GM18870 (cell line): Measurements from ENCODE around the gene SP1.
A peak's percentile ranks its signal among the peaks of the same experiment; 100 is the strongest.
"Not testable (repeated sequence)": the region's sequence is repeated elsewhere in the genome, so short reads cannot be mapped to it uniquely, and the experiment has no call there.

ENCODE experiments used
- ATAC-seq: cut with Tn5 transposase; IDR thresholded peaks from one replicate; pipeline ENCODE4 v1.9.1; 2021; ENCODE audit warnings: moderate library complexity; ENCODE audit not compliant: unreplicated experiment

SP1 gene

DNA sequence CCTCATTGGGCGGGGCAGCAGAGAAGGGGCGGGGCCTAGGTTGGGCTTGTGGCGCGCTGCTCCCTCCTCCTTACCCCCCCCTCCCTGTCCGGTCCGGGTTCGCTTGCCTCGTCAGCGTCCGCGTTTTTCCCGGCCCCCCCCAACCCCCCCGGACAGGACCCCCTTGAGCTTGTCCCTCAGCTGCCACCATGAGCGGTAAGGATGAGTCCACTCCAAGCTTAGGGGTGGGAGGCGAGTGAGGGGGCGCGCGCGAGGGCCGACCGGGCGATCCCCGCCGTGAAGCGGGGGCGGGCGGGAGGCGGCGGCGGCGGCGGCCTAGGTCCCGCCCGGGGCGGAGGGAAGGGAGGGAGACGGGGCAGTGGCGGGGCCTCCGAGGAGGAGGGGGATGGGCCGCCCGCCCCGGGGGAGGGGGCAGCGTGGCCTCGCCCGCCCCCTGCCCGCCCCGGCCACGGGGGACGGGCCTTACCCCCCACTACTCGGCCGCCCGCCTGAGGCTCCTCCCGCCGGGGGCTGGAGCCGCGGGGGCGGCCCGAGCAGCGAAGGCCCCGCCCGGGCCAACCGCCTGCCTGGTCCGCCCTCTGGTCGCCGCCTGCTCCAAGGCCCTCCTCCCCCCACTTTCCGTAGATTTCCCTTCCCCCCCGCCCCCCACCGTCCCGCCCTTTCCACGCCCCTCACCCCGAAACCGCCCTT, at the start of gene SP1:
SP1 (plus strand) TSS at position 73 of the 690 bp plus-strand sequence; CDS start at position 189, 116 bp downstream.
- no peak for ATAC-seq

DNA sequence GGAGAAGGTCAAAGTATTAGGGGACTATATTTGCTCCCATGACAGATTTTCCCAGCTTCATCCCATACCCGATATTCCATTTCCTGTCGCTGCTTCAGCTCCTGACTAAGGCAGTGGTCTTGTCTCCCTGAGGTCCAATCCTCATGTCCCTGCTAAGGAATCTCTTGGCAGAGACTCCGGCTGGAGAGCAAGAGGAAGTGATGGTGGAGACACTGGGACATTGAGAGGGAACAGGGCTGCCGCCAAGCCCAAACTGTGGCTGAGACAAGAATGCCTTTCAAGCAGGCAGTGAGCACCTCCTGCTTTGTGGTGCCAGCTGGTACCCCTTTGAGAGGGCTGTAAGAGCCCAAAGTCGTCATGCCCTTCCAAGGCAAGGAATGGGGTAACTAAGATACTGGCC, 49.3 kb upstream of the SP1 start:
- no peak for ATAC-seq

DNA sequence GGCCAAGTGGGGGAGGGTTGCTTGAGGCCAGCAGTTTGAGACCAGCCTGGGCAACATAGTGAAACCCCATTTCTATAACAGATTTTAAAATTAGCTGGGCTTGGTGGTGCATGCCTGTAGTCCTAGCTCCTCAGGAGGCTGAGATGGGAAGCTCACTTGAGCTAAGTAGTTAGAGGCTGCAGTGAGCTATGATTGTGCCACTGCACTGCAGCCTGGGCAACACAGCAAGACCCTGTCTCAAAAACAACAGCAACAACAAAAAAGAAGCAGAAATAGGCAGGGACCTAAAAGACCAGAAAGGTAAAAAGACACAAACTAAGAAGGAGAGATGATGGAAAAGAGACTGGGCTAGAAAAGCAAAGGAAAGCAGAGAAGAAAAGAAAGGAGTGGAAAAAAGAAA, 47.6 kb upstream of the SP1 start:
- not testable (repeated sequence) for ATAC-seq

DNA sequence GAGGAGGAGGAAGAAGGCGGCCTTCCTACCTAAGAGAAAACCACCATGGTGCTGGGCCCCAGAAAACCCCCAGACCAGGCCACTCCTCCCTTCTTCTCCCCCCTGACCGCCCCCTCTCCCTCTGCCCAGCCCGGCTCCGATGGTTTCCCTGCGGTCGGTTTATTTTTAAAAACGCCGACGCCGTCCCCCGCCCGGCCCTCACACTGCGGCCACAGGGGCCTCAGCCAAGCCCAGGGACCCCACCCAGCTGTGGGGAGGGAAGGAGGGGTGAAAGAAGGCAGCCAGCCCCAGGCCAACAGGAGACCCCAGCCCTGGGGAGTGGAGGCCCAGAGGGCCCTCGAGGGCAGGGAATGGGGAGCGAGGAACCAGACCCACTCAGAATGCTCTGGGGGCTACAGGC, 47.2 kb upstream of the SP1 start:
- ATAC-seq, result no peak

DNA sequence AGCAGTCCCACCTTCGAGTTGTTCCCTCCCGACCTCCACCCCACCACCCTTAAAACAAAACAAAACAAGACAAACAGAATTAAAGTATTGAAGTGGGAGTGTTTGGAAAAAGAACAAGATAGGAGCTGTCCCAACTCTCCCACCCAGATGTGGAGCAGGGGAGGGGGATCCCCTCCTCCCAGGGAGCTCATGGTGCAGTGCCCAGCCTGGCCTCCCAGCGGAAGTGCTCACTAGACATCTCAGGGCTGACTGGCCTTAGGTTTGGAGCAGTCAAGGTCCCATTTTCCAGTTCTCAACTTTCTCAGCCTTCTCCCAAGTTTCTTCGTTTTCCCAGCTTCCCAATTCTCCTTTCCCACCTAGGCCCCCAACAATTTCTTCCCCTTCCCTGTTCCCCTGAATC, 46.7 kb upstream of the SP1 start:
- no peak for ATAC-seq

DNA sequence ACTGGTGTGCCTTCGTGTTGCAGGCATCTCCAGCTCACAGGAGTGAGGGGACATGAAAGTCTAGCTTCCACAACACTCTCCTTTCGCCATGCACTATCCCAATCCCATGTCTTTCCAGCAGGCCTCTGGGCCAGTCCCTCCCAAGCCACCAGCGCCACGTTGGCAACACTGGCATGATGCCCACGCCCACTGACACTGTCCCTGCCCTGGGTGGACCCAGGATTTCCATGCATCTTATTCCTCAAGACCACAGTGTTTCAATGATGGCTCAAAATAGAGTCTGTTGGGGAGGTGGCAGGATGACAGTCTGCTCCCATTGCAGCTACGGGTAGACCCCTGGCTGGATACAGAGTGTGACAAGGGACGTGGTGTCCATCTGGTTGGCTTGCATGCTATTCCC, 46.1 kb upstream of the SP1 start:
- no peak for ATAC-seq

DNA sequence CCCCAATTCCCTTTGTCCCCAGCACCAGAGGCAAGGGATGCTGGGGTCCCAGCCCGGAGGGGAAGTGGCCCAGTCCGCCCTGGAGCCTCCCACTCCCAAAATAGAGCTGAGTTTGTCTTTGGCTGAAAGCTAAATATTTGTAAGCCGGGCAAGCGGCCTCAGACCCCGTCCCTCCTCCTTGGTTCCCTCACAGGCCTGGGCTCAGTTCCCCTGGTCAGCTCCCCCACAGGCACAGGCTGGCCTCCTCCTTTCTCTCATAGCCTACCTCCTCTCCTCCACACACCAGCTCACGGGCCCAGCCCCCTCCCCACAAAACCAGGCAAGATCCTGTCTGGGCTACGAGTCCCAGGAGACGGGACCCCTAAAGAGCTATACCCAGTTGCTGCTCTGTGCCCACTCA, 45.2 kb upstream of the SP1 start:
- no peak for ATAC-seq

DNA sequence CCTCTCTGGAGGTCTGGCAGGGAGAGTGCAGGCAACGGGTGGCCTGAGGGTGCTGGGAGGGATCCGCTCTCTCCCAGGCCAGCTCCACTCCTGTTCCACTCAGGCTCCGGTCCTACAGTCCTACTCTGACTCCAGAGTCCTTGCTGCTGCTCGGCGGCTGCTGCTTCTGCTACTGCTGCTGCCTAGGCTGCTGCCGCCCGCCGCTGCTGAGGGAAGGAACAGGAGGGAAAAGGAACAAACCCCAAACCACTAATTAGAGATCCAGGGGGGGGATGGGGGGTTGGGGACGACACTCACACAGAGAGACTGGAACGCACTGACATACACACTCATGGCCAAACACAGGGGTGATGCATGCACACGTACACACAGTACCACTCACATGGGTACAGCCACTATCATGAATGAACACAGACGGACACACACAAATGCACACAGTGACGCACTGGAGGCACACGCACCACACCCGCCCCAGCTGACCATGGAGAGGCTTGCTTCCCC, 43.7 kb upstream of the SP1 start, which contains the start of gene SP7:
SP7 (minus strand) TSS at position 174 of the 501 bp plus-strand sequence. CDS start 708 bp downstream, outside the sequence.
- no peak for ATAC-seq

DNA sequence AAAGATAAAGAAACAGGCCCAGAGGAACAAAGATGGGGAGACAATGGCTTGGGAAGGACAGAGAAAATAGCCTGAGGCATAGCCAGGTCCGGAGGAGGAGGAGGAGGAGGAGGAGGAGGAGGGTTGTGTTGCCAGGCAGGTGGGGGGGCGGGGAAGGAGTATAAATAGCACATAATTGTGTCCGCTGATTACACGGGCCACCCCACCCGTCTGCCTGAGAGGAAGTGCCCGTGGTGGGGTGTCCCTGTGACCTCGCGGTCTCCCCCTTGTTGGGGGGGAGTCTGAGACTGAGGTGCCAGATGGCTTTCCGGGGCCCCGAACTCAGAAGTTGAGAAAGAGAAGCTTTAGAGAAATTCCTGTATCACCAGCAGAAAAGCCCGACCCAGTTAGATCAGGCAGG, 42.0 kb upstream of the SP1 start:
- no peak for ATAC-seq

DNA sequence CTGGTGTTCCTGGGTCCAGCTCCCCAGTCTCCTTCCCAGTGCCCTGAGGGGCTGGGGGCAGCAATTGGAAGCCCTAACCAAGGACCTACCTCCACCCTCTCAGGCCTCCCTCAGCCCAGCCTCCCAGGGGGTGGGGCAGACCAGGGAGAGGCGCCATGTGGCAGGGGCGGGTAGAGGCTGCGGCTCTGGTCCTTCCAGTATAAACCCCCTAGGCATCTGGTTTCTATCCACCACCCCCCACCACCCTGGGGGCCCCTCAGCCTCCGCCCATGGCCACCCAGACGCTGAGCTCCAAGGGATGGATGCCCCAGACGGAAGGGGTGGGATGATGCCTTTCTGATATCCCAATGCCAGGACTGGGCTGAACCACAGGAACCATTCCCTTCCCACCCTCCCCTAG, 41.1 kb upstream of the SP1 start:
- ATAC-seq, result no peak

DNA sequence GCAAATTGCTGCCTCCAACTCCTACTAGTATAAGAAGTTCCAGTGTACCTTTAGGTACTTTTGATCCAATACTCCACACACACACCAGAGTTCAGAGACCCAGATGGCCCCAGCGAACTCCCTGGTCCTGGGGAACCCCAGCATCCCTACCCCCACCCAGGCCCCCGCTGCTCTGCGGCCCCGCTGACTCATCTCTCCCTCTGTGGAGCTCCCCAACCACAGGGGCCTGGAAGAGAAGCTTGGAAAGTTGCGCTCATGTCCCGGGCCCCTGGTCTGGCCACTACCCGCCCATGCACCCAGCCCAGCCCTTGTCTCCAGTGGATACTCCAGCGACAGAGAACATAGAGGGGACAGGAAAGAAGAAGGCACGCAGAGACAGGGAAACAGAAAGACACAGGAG, 39.6 kb upstream of the SP1 start:
- ATAC-seq, result no peak

DNA sequence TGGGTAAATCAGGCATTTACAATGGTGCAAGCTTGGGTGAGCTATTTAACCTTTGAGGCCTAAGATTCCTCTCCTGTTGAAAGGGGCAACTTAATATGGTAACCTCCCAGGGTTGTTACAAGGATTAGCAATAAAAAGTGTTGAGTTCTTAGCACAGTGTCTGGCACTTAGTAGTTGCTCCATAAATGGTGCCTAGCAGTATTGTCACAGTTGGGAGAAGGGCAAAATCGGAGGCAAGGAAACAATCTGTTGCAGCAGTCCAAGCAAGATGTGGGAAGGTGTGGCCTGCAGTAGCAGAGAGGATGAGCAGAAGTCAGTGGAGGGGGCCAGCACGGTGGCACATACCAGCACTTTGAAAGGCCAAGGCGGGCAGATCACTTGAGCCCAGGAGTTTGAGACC, 36.5 kb upstream of the SP1 start:
- no peak for ATAC-seq

DNA sequence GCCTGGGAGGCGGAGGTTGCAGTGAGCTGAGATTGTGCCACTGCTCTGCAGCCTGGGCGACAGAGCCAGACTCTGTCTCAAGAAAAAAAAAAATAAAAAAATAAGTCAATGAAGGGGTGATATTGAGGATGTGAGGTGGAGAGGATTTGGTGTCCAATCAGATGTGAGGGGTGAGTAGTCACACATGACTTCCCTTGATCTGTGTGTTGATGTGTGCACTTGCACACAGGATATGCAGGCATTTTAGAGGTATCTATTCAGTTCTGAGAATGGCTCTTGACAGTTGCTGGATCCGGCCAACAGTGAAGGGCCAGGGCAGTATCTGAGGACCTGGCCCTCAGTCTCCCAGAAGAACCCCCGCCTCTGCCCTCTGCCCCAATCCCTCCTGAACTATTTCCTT, 36.0 kb upstream of the SP1 start:
- ATAC-seq, result no peak

DNA sequence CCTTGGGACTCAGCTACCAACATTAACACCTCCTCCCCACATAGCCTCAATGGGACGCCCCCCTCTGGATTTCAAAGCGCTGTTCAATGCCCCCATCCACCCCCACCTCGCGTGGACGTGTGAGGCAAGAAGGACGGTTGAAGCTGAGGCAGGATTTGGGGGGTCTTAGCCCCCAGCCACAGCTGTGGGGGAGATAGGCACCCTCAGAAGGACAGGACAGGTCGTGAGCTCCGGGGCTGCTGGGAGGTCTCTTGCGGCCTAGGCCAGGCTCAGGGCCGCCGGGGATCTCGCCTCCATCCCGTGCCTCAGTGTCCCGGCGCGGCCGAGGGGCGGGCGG, 35.5 kb upstream of the SP1 start:
- no peak for ATAC-seq

DNA sequence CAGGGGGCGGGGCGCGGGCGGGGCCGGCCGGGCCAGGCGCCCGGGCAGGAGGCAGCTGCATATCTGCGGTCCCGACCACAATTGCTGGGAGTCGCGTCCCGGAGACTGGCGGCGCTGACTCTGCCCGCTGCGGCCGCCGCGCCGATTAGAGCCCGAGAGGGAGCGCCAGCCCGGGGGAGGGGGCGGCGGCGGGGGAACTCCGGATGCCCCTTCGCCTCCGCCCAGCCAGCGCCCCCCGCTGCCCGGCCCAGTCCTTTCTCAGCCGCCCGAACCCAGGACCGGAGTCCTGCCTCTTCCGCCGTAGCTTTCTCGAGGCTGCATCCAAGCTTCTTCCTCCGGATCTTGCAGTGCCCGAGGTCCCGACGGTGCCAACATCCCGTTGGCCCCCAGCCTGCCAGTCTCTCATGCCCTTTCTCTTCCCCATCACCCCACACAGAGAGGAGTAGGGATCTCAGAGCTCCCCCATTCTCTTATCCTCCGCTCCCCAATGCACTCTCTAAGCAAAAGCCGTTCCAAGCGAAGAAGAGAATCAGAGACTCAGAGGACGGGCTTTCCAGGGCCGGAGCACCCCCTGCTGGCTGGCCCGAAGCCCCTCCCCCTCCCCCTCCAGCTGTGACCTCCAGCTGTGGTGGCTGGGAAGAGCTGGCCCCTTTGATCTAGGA, 35.0 kb upstream of the SP1 start:
- ATAC-seq, result no peak

DNA sequence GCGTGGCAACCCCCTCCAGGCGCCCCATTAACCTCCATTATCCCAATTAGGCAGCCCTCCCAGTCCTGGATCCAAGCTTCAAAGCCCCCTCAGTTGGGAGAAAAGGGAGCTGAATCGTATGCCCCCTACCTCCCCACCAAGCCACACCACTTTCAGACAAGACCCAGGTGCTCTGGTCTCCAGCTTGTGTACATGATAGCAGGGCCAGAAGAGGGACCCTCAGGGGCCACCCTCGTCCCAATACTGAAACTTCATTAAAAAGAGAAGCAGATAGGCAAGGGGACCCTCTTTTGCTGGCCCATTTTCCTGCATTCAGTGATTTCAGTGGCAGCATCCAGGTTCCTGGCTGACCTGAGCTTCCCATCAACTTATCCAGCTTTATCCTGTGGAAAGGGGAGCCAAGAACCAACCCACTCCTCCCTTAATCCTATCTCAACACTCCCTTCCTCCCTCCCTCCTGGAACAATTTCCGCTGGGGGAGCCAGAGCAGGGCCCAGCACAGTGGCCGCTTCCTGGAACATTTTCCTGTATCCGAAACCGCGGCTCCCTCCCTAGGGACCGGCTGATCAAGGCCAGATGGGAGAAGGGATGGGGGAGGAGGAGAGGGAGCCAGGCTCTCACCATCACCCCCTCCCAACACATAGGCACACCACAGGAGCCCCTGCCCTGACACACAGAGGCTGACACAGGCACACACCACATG, 34.3 kb upstream of the SP1 start:
- no peak for ATAC-seq

DNA sequence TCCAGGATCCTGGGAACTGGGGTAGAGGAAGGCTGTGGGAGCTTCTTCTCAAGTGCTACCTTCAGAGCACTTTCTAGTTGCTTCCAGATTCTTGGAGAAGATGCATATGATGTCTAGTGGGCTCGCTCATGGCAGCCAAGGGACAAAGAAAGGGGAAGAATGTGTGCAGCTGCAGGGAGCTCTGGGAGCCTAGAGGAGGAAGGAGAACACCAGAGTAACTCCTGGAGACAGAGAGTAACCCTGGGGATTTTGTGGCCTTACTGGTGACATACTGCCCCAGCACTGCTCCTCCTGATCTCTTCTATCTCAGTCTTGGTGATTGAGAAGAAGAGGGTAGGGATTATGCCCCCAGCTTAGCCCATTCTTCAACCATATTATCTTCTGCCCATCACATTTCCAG, 33.5 kb upstream of the SP1 start:
- ATAC-seq, result no peak

DNA sequence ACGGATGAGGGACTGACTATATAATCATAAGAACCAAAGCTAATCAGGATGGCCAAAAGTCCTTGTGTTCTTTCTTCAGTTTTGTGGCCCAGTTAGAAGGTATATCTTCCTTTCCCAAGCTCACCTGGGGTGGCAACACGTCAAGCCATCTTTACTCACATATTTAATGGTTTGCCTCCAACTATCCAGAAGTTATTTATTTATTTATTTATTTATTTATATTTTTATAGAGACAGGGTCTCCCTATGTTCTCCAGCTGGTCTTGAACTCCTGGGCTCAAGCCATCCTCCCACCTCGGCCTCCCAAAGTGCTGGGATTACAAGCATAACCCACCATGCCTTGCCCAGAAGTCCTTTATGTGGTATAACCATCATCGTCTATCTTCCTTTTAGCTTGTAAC, 32.1 kb upstream of the SP1 start:
- no peak for ATAC-seq

DNA sequence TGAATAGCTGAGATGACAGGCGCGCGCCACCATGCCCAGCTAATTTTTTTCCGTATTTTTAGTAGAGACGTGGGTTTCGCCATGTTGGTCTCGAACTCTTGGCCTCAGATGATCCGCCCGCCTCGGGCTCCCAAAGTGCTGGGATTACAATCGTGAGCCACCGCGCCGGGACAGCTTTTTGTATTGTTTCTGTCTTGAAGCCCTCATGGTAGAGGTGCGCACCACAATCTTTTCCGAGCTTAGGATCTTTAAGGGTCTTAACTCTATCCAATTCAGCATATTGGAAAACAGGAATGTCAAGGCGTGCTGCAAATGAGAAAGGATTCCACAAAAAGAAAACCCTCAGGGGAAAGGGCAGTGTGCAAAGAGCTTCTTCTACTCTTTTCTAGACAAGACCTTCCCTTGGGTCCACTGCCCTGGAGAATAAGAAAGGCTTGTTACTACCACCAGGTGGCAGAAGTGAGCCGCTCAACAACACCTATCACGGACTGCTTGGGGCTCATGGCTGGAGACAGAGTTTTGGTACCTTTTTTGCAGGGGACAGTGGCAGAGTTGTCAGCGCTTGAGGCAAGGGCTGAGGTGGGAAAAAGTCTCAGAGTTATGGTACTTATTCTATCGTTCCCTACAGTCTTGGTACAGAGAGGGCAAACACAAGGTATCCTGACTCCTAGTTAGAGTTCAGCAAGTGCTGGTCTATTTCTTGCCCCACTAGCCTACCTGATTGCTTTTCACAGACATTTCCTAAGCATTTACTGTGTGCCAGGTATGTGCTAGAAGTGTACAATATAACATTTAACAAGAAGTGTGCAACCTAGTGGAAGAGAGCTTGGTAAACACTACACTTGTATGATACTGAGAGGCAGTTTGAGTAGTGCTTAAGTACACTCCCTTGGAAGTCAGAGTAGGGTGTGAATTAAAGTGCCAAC, 27.4 kb upstream of the SP1 start:
- ATAC-seq, result peak; percentile 61

DNA sequence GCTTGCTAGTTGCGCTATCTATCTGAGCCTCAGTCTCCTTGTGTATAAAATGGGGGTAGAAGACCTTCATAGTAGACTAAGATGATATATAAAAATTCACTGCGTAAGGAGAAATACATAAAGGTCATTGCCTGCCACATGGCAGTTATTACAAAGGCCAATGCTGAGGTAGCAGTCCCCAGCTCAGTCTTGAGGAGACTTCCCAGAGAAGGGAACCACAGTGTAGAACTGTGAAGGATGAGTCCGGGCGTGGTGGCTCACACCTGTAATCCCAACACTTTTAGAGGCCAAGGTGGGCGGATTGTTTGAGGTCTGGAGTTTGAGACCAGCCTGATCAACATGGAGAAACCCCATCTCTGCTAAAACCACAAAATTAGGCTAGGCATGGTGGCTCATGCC, 26.7 kb upstream of the SP1 start:
- no peak for ATAC-seq

DNA sequence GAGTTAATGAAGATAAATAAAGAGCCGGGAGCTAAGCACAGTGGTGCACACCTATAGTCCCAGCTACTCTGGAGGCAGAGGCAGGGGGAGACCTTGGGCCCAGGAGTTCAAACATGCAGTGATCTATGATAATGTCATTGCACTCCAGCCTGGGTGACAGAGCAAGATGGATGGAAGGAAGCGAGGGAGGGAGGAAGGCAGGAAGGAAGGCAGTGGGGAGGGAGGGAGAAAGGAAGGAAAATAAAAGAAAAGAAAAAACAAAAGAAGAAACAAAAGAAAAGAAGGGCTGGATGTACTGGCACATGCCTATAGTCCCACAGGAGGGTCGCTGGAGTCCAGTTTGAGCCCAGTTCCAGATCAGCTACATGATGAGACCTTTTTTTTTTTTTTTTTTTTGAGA, 24.9 kb upstream of the SP1 start:
- no peak for ATAC-seq
